LNCaP clone FGC (cell line): Measurements from ENCODE around the gene RCCD1.
"Not testable (repeated sequence)": the region's sequence is repeated elsewhere in the genome, so short reads cannot be mapped to it uniquely, and the experiment has no call there.

Experiments used
- DNase-seq: peaks from one replicate; pipeline ENCODE4 v3.0.0-alpha.2; 2011; ENCODE audit warnings: low read depth
- H3K4me3 ChIP-seq: 2 replicates; pipeline ENCODE4 v1.5.1; 2011; ENCODE audit warnings: mild to moderate bottlenecking, low read depth, low read length, control low read depth
- CTCF ChIP-seq: IDR thresholded peaks from 2 replicates; pipeline ENCODE4 v1.5.1; 2012; ENCODE audit warnings: mild to moderate bottlenecking; ENCODE audit not compliant: control insufficient read depth, insufficient read depth; ENCODE audit errors: extremely low read depth

RCCD1 gene

GRCh38 chr15:90954712-90955623 is at the start of gene RCCD1:
RCCD1 (plus strand) TSS chr15:90954884; CDS start chr15:90956735, 1,851 bp downstream.
- TF ChIP-seq CTCF = no peak
- DNase-seq = peak; percentile 89
- H3K4me3 ChIP-seq = peak within 1 kb of the TSS; percentile 68

GRCh38 chr15:90905306-90906180 is 49.1 kb upstream of the RCCD1 start:
- no peak for TF ChIP-seq CTCF
- DNase-seq = no peak
- no peak overlapping the region for H3K4me3 ChIP-seq

GRCh38 chr15:90906181-90906849 is 48.4 kb upstream of the RCCD1 start:
- no peak overlapping the region for H3K4me3 ChIP-seq
- TF ChIP-seq CTCF = no peak
- no peak for DNase-seq

GRCh38 chr15:90907051-90907660 is 47.5 kb upstream of the RCCD1 start:
- TF ChIP-seq CTCF = no peak

GRCh38 chr15:90907838-90908507 is 46.7 kb upstream of the RCCD1 start:
- DNase-seq = no peak
- no peak overlapping the region for H3K4me3 ChIP-seq
- TF ChIP-seq CTCF = no peak

More at GRCh38 chr15:90907051-90907660, 47.5 kb upstream of the RCCD1 start:
- DNase-seq = no peak
- no peak overlapping the region for H3K4me3 ChIP-seq

GRCh38 chr15:90909449-90909848 is 45.2 kb upstream of the RCCD1 start:
- not testable (repeated sequence) for DNase-seq, H3K4me3 ChIP-seq
